HTERT RPE-1 (cell line): Measurements from ENCODE around the gene GARIN1A.

ENCODE experiments used
- in situ Hi-C: fragments of 300-500 bp; cut with MboI; formaldehyde crosslinking; loops from 4 replicates; pipeline ENCODE4 v1.14.3; 2020; ENCODE audit warnings: low sequenced_read_pairs

GARIN1A gene

DNA sequence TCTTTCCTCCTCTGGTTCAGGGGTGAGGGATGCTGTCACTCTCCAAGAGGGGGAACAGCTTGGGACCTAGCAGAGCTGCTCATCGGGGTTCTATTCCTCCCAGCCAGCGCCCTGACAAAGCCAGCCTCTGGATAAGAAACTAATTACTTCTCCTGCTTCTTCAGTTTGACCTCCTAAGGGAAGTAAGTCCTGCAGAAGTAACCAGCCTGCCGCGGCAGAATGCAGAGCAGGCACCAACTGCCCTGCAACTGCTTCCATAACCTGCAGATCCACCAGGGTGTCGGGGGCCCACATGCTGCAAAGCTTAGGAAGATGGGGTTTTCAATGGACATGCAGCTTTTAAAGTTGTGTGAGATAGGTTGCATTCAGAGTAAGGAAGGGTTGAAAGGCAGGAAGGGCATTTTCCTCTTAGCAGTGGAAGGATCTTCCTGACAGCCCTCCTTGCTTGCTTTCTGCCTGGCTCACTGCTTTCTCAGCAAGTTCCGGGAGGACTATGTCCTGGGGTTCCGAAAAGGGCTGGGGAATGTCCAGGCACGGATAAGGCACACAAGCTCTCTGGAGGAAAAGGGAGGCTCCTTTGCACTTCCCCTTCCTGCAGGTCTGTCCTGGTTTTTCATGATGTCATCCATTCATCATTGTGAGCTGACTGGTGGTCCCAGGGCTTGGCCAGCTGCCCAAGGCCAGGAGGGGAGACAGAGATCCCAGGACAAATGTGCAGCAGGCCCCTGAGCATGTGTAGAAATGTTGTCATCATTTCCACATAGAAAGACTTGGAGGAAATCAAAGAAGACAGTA, 42.8 kb downstream of the GARIN1A start:
- in situ Hi-C loops, result no loop called here

DNA sequence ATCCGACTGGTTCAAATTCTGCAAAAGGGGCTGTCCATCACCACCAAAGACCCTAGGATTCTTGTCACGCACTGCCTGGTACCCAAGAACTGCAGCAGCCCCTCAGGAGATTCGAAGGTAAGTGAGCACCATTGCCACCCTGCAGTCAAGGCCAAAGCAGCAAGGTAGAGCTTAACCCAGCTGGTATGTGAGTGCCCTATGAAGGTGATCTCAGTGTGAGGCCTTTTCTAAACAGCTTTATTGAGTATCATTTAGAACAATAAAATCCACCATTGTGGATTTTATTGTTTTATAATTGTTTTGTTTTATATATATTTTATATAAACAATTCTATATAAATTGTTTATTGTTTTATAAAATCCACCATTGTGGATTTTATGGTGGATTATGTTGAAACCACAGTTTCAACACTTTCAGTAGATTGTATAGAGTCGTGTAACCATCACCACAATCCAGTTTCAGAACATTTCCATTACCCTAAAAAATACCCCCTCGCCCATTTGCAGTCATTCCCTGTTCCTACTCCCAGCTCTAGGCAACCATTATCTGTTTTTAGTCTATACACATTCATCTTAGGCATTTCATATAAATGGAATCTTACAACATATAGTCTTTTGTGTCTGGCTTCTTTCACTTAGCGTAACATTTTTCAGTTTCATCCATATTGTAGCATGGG, 47.0 kb downstream of the GARIN1A start:
- in situ Hi-C loops, result no loop called here

DNA sequence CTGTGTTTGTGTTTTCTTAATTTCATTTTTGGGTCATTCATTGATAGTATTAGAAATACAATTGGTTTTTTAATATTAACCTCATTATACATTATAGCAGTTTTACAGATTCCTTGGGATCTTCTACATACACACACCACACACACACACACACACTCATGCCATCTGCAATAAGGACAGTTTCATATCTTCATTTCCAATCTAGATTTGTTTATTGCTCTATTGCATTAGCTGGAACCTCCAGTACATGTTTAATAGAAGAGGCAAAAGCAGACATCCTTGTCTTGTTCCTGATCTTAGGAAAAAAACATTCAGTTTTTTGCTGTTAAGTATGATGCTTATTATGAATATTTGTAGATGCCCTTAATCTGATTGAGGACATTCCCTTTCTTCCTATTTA, 49.3 kb downstream of the GARIN1A start:
- in situ Hi-C loops, result no loop called here
